ENCODE measurements around the gene BRI3. TPM values are rescaled to one million over a fixed set of nuclear protein-coding genes. Genes with fewer than 3 reads are reported as not detected.

The BRI3 gene
- total and polyA plus RNA-seq, 2 of the 13 experiments (the other 11 are each of a cell fraction or from before 2014, with no cell fraction given) = 54.0 to 103 TPM

DNA sequence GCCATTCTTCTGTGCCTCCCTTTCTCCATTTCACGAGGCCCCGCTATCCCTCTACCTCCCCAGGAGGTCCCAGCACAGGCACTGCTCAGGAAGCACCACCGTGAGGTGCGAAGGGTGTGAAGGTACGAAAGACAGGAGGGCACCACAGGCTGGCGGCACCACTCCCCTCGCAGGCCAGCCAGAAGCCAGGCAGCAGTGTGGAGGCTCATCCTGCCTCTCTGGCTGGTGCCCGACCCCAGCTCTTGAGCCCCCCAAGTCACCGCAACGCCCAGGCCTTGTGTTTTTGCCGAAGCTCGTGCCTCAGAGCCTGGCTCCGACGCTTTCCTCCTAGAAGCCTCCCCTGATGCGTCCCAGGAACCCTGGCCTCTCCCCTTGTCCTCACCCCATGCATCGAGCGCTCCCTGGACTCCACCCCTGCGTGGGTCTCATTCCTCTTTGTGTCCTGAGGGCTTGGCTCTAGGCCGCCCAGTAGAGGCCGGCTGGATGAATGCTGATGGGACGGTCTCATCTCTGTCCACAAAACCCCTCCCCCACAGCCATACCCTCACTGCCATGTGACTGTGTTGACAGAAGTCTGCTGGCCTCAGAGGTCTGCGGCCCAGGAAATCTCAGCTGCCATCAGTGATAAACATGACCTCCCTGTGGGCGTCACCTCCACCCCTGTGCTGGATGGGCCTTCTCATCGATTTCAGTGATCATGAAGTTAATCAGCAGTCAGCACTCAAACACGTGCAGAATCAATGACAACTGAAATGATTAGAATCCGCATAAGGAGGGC lies 19.3 kb downstream of the BRI3 start (continued):
- TF ChIP-seq, protein P1, sequence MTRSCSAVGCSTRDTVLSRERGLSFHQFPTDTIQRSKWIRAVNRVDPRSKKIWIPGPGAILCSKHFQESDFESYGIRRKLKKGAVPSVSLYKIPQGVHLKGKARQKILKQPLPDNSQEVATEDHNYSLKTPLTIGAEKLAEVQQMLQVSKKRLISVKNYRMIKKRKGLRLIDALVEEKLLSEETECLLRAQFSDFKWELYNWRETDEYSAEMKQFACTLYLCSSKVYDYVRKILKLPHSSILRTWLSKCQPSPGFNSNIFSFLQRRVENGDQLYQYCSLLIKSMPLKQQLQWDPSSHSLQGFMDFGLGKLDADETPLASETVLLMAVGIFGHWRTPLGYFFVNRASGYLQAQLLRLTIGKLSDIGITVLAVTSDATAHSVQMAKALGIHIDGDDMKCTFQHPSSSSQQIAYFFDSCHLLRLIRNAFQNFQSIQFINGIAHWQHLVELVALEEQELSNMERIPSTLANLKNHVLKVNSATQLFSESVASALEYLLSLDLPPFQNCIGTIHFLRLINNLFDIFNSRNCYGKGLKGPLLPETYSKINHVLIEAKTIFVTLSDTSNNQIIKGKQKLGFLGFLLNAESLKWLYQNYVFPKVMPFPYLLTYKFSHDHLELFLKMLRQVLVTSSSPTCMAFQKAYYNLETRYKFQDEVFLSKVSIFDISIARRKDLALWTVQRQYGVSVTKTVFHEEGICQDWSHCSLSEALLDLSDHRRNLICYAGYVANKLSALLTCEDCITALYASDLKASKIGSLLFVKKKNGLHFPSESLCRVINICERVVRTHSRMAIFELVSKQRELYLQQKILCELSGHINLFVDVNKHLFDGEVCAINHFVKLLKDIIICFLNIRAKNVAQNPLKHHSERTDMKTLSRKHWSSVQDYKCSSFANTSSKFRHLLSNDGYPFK (CRISPR knock-in tag; IDR thresholded peaks at IDR 0.05; ENCODE audit: borderline replicate concordance) = peak; percentile 12; the same call in 1 of the 2 replicates
- TF ChIP-seq HOXA7 (CRISPR knock-in tag; IDR thresholded peaks at IDR 0.05) = no peak
- TF ChIP-seq, protein P2, sequence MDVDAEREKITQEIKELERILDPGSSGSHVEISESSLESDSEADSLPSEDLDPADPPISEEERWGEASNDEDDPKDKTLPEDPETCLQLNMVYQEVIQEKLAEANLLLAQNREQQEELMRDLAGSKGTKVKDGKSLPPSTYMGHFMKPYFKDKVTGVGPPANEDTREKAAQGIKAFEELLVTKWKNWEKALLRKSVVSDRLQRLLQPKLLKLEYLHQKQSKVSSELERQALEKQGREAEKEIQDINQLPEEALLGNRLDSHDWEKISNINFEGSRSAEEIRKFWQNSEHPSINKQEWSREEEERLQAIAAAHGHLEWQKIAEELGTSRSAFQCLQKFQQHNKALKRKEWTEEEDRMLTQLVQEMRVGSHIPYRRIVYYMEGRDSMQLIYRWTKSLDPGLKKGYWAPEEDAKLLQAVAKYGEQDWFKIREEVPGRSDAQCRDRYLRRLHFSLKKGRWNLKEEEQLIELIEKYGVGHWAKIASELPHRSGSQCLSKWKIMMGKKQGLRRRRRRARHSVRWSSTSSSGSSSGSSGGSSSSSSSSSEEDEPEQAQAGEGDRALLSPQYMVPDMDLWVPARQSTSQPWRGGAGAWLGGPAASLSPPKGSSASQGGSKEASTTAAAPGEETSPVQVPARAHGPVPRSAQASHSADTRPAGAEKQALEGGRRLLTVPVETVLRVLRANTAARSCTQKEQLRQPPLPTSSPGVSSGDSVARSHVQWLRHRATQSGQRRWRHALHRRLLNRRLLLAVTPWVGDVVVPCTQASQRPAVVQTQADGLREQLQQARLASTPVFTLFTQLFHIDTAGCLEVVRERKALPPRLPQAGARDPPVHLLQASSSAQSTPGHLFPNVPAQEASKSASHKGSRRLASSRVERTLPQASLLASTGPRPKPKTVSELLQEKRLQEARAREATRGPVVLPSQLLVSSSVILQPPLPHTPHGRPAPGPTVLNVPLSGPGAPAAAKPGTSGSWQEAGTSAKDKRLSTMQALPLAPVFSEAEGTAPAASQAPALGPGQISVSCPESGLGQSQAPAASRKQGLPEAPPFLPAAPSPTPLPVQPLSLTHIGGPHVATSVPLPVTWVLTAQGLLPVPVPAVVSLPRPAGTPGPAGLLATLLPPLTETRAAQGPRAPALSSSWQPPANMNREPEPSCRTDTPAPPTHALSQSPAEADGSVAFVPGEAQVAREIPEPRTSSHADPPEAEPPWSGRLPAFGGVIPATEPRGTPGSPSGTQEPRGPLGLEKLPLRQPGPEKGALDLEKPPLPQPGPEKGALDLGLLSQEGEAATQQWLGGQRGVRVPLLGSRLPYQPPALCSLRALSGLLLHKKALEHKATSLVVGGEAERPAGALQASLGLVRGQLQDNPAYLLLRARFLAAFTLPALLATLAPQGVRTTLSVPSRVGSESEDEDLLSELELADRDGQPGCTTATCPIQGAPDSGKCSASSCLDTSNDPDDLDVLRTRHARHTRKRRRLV (CRISPR knock-in tag; IDR thresholded peaks at IDR 0.05) = no peak
- TF ChIP-seq ZNF543 (CRISPR knock-in tag; IDR thresholded peaks at IDR 0.05) = no peak
- TF ChIP-seq ETV6 (CRISPR knock-in tag; conservative IDR thresholded peaks at IDR 0.05) = no peak
- TF ChIP-seq ZNF556 (CRISPR knock-in tag; IDR thresholded peaks at IDR 0.05; ENCODE audit: borderline replicate concordance) = peak; percentile 69; the same call in 1 of the 2 replicates
- TF ChIP-seq ZBTB42 (CRISPR knock-in tag; IDR thresholded peaks at IDR 0.05) = no peak
- TF ChIP-seq THAP11 (CRISPR knock-in tag; IDR thresholded peaks at IDR 0.05) = peak; percentile 39; the same call in 1 of the 2 replicates
- TF ChIP-seq RXRA (CRISPR knock-in tag; IDR thresholded peaks at IDR 0.05) = peak; percentile 37
- TF ChIP-seq, protein P3, sequence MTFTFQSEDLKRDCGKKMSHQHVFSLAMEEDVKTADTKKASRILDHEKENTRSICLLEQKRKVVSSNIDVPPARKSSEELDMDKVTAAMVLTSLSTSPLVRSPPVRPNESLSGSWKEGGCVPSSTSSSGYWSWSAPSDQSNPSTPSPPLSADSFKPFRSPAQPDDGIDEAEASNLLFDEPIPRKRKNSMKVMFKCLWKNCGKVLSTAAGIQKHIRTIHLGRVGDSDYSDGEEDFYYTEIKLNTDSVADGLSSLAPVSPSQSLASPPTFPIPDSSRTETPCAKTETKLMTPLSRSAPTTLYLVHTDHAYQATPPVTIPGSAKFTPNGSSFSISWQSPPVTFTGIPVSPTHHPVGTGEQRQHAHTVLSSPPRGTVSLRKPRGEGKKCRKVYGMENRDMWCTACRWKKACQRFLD (CRISPR knock-in tag; IDR thresholded peaks at IDR 0.05; ENCODE audit: borderline replicate concordance) = no peak
